DOHH2 (cell line): ENCODE results near the gene SYN1.

Experiments
- H3F3A ChIP-seq: fragments of 200-600 bp; sonication (generic), shearing (Covaris generic); 2 replicates; pipeline ENCODE4 v1.6.0; 2016; ENCODE audit warnings: antibody characterized with exemption, mild to moderate bottlenecking; ENCODE audit not compliant: control insufficient read depth, insufficient read depth
- H3K27ac ChIP-seq: fragments of 200-600 bp; sonication (generic); 2 replicates; pipeline ENCODE4 v1.5.1; 2014; ENCODE audit warnings: low read depth, mild to moderate bottlenecking, low read length, moderate library complexity
- H3K27me3 ChIP-seq: fragments of 200-600 bp; sonication (generic); 2 replicates; pipeline ENCODE4 v1.6.1; 2014; ENCODE audit warnings: mild to moderate bottlenecking, low read length, mixed read lengths; ENCODE audit not compliant: control insufficient read depth
- H3K36me3 ChIP-seq: fragments of 200-600 bp; sonication (generic); 2 replicates; pipeline ENCODE4 v1.6.1; 2014; ENCODE audit warnings: mild to moderate bottlenecking, low read length, moderate library complexity, mixed read lengths; ENCODE audit not compliant: control insufficient read depth
- H3K4me1 ChIP-seq: fragments of 200-600 bp; sonication (generic); 2 replicates; pipeline ENCODE4 v1.6.1; 2014; ENCODE audit warnings: mild to moderate bottlenecking, low read length, mixed read lengths; ENCODE audit not compliant: control insufficient read depth
- H3K4me2 ChIP-seq: fragments of 200-600 bp; sonication (generic); 2 replicates; pipeline ENCODE4 v1.6.0; 2014; ENCODE audit warnings: mild to moderate bottlenecking, low read length, moderate library complexity
- H3K4me3 ChIP-seq: fragments of 200-600 bp; sonication (generic); 2 replicates; pipeline ENCODE4 v1.5.1; 2014; ENCODE audit warnings: mild to moderate bottlenecking, low read length, mixed read lengths
- H3K79me2 ChIP-seq: fragments of 200-600 bp; sonication (generic); 2 replicates; pipeline ENCODE4 v1.6.1; 2014; ENCODE audit warnings: mild to moderate bottlenecking, low read length, mixed read lengths; ENCODE audit not compliant: control insufficient read depth
- H3K9me2 ChIP-seq: fragments of 200-600 bp; sonication (generic); replicated peaks from 2 replicates; pipeline ENCODE4 v1.6.1; 2014; ENCODE audit warnings: mild to moderate bottlenecking, low read length, mixed read lengths; ENCODE audit not compliant: control insufficient read depth
- H3K9me3 ChIP-seq: fragments of 200-600 bp; sonication (generic); 2 replicates; pipeline ENCODE4 v1.6.1; 2014; ENCODE audit warnings: antibody characterized with exemption, low read length, mixed read lengths; ENCODE audit not compliant: control insufficient read depth, insufficient read depth
- H4K20me1 ChIP-seq: fragments of 200-600 bp; sonication (generic); 2 replicates; pipeline ENCODE4 v1.6.0; 2014; ENCODE audit warnings: low read depth, mild to moderate bottlenecking, antibody characterized with exemption, low read length, moderate library complexity; ENCODE audit not compliant: control insufficient read depth, insufficient read depth
- EZH2phosphoT487 ChIP-seq: fragments of 200-600 bp; sonication (generic); IDR thresholded peaks from 2 replicates; pipeline ENCODE4 v1.6.1; 2017; ENCODE audit warnings: borderline replicate concordance, mild to moderate bottlenecking, antibody characterized with exemption, low read length, moderate library complexity, mixed read lengths
- TF ChIP-seq, protein P1 (sequence below): fragments of 200-600 bp; sonication (generic); IDR thresholded peaks from one replicate; pipeline ENCODE4 v1.5.1; 2014; ENCODE audit warnings: antibody characterized with exemption, mild to moderate bottlenecking, low read depth, low read length; ENCODE audit not compliant: poor library complexity, severe bottlenecking

Gene SYN1

DNA sequence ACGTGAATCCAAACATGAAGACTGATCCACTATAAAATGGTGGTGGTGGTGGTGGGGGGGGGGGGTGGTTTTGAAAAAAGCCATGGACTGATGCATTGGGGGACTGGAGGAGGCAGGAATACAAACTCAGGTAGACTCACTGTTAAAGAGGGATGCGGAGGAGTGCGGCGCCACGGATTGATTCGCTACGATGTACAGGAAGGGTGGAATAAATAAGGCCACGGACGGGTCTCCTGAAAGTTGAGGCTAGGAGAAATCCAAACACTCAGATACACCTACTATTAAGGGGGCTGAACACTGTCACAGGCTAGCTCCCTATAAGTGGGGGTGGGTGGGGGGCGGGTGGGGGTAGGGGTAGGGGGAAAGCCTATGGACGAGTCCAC lies 30.1 kb upstream of the SYN1 start:
- Histone ChIP-seq H3K4me3 (peak overlapping the region; percentile 91), H3F3A (no peaks in the 10 kb centered on the region), H4K20me1 (no peaks in the 10 kb centered on the region), H3K4me1 (peaks cover 20% of the 10 kb centered on the region), H3K36me3 (peaks cover 20% of the 10 kb centered on the region), H3K4me2 (peak overlapping the region; percentile 83), H3K9me3 (no peaks in the 10 kb centered on the region), H3K27ac (no peak overlapping the region), H3K9me2 (no peaks in the 10 kb centered on the region), H3K27me3 (no peaks in the 10 kb centered on the region), H3K79me2 (peaks cover 43% of the 10 kb centered on the region)
- TF ChIP-seq, protein P1, sequence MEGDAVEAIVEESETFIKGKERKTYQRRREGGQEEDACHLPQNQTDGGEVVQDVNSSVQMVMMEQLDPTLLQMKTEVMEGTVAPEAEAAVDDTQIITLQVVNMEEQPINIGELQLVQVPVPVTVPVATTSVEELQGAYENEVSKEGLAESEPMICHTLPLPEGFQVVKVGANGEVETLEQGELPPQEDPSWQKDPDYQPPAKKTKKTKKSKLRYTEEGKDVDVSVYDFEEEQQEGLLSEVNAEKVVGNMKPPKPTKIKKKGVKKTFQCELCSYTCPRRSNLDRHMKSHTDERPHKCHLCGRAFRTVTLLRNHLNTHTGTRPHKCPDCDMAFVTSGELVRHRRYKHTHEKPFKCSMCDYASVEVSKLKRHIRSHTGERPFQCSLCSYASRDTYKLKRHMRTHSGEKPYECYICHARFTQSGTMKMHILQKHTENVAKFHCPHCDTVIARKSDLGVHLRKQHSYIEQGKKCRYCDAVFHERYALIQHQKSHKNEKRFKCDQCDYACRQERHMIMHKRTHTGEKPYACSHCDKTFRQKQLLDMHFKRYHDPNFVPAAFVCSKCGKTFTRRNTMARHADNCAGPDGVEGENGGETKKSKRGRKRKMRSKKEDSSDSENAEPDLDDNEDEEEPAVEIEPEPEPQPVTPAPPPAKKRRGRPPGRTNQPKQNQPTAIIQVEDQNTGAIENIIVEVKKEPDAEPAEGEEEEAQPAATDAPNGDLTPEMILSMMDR = no peak
- TF ChIP-seq EZH2phosphoT487 = no peak

- no peaks in the 10 kb centered on the region for H3K9me2 ChIP-seq
- H3F3A ChIP-seq = no peaks in the 10 kb centered on the region
- H3K9me3 ChIP-seq = no peaks in the 10 kb centered on the region
- no peak overlapping the region for H3K27ac ChIP-seq
- peak overlapping the region; percentile 83 for H3K4me2 ChIP-seq
- H3K4me3 ChIP-seq = peak overlapping the region; percentile 91
- H3K79me2 ChIP-seq = peaks cover 44% of the 10 kb centered on the region
- TF ChIP-seq, protein P1 = no peak
- no peak for TF ChIP-seq EZH2phosphoT487
- no peaks in the 10 kb centered on the region for H4K20me1 ChIP-seq
- peaks cover 20% of the 10 kb centered on the region for H3K36me3 ChIP-seq
- H3K27me3 ChIP-seq = no peaks in the 10 kb centered on the region
- peaks cover 20% of the 10 kb centered on the region for H3K4me1 ChIP-seq
Observed at GRCh38 chrX:47649271-47649670, 29.6 kb upstream of the SYN1 start.

DNA sequence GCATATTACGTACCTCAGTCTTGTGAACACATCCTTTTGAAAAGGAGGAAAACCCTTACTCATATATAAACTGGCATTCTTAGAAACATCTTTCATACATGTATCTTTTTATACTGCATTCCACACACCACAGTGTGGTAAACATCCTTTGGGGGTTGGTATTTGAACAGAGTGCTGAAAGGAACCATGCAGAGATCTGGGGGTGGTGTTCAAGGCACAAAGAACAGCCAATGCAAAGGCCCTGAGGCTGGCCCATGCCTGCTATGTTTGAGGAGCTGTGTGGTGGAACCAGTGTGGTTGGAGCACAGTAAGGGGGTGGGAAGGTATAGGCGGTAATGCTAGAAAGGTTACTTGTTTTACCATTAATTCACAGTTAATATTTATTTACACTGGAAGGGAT lies 28.7 kb upstream of the SYN1 start:
- H3K27ac ChIP-seq = no peak overlapping the region
- no peaks in the 10 kb centered on the region for H3K9me2 ChIP-seq
- peak overlapping the region; percentile 83 for H3K4me2 ChIP-seq
- no peaks in the 10 kb centered on the region for H3K27me3 ChIP-seq
- no peaks in the 10 kb centered on the region for H3K9me3 ChIP-seq
- H3F3A ChIP-seq = no peaks in the 10 kb centered on the region
- peaks cover 20% of the 10 kb centered on the region for H3K4me1 ChIP-seq
- H3K4me3 ChIP-seq = peak overlapping the region; percentile 91; the same call in 1 of the 2 replicates
- peaks cover 22% of the 10 kb centered on the region for H3K36me3 ChIP-seq
- TF ChIP-seq, protein P1 = no peak
- TF ChIP-seq EZH2phosphoT487 = no peak
- H4K20me1 ChIP-seq = no peaks in the 10 kb centered on the region
- peaks cover 46% of the 10 kb centered on the region for H3K79me2 ChIP-seq
